Dermis microvascular lymphatic vessel endothelial cell (primary cell): ENCODE data around the gene PRSS53. TPM values are rescaled to one million over a fixed set of nuclear protein-coding genes. Genes with fewer than 3 reads are reported as not detected.
"Not testable (repeated sequence)": the region's sequence is repeated elsewhere in the genome, so short reads cannot be mapped to it uniquely, and the experiment has no call there.

Experiments used
- DNase-seq, 2 donors: peaks; one replicate each; pipeline versions ENCODE4 v3.0.0 to v3.0.0-alpha.2; 2010; ENCODE audit warnings: low read depth in 2 of 2
- total RNA-seq: library from RNA; depleted of rRNA; stranded (reverse); fragments of >200 nt; gene quantifications from 2 replicates; pipeline ENCODE4 v1.2.1, GENCODE V29; 2014

Gene PRSS53
- total RNA-seq, 1 donor from 2014 or later = 0.39 TPM

- DNase-seq = no peak
These were observed 29.7 kb upstream of the PRSS53 start for GRCh38 chr16:31118223-31119155.

- DNase-seq = peak; percentile 92 to 99
These were observed 28.9 kb upstream of the PRSS53 start, which contains the start of gene KAT8 for GRCh38 chr16:31117384-31118222. TSS of gene KAT8 (plus strand) at chr16:31117664. CDS start at chr16:31117682, 18 bp downstream.

DNA sequence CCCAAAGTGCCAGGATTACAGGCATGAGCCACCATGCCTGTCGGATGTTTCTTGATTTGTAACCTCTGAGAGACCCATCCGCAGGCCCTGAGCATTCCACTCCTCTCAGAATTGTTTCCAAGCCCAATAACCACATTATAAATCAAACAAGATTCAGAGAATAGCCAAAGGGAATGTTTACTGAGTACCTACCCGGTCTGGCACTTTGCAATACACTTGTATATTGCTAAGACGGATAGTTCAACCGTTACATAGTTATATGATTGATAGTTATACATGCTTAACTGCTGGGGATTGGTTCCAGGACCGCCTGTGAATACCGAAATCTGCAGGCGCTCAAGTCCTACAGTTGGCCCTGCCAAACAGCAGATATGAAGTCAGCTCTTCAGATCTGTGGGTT lies 25.7 kb upstream of the PRSS53 start:
- DNase-seq = no peak

- no peak for DNase-seq
These were observed 24.7 kb upstream of the PRSS53 start for GRCh38 chr16:31113121-31114120.

- DNase-seq = no peak
These were observed 24.0 kb upstream of the PRSS53 start for GRCh38 chr16:31112711-31113110.

GRCh38 chr16:31111881-31112466 lies 23.2 kb upstream of the PRSS53 start:
- DNase-seq = no peak

DNA sequence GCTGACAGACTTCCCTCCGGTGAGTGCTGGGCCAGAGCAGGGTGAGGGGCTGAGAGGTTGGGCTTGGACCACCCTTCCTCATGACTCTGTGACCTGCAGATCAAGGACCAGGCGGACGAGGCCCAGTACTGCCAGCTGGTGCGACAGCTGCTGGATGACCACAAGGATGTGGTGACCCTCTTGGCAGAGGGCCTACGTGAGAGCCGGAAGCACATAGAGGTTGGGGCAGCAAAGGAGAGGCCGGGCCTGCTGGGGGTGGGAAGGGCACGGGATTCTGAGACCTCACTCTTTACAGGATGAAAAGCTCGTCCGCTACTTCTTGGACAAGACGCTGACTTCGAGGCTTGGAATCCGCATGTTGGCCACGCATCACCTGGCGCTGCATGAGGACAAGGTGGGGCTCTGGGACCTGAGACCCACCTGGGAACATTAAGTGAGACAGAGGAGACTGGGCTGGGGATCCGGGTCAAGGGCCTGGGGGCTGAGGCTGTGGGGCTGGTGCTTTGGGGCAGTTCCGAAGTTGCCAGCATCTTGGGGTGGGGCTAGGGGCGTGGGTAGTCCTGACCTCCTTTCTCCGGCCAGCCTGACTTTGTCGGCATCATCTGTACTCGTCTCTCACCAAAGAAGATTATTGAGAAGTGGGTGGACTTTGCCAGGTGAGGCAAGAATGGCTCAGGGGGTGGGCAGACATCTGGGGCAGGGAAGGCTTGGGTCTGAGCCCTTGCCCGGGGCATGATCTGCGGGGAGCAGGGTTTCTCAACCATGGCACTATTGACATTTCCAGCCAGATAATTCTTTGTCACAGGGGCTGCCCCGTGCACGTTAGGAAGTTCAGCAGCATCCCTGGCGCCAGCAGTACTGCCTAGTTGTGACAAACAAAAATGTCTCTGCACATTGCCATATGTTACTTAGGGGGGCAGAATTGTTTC lies 21.6 kb upstream of the PRSS53 start:
- DNase-seq = no peak

GRCh38 chr16:31109622-31110021 lies 20.9 kb upstream of the PRSS53 start:
- no peak for DNase-seq

DNA sequence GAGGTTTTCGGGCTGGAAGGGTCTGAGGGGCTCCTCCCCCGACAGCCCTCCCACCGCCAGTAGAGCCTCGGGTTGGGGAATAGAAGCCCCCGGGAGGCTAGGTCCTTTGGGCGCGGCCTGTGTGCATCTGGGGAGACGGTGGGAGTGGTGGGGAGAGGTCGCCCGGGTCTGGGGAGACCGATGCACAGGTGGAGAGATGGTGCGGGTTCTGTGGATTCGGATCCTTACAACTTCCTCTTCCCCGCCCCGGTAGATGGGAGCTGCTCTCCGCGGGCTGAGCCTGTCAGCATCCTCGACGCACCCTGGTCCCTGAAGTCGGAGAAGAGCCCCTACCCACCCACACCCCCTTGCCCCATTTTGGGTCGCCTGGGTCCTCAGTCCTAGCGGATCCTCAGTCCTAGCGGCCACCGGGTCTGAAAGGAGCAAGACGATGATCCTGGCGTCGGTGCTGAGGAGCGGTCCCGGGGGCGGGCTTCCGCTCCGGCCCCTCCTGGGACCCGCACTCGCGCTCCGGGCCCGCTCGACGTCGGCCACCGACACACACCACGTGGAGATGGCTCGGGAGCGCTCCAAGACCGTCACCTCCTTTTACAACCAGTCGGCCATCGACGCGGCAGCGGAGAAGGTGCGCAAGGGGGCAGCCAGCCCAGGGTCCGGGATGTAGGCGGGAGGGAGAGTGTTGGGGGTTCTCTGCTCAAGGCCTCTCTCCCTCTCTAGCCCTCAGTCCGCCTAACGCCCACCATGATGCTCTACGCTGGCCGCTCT lies 20.2 kb upstream of the PRSS53 start:
- no peak for DNase-seq

DNA sequence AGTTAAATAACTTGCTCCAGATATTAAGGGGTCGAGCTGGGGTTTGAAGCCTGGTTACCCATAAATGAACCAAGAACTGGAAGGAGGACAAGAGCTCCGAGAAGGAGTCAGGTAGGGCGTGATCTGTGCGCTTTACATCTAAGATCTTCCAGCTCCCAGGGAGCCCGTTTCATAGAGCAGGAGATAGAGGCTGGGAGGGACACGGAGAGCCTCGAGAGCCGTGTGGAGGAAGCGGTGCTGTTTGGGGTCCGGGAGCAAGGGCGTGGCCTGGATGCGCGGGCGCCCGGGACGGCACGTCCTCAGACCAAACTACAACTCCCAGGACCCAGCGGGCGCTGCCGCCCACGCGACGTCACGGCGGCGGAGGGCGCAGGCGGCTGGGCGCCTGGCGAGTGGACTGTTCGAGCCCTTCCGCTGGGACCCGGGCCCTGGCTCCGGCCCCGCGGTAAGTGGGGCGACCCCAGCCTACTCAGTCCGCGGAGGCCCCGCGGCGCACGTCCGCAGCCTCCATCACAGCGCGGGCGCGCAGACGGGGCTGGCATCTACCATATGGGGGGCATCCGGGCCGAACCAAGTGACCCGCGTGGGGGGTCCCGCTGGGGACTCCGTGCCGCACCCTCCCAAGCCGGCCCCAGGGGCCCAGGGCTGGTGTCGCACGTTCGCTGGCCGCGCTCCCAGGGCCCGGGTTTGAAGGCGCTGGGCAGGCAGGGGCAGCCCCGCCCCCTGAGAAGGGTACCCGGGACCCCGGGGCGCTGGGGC lies 19.5 kb upstream of the PRSS53 start, which contains the start of gene BCKDK:
BCKDK (plus strand) TSS at position 352 of the 759 bp plus-strand sequence. CDS start 838 bp downstream, outside the sequence.
- peak; percentile 27 to 70 for DNase-seq

DNA sequence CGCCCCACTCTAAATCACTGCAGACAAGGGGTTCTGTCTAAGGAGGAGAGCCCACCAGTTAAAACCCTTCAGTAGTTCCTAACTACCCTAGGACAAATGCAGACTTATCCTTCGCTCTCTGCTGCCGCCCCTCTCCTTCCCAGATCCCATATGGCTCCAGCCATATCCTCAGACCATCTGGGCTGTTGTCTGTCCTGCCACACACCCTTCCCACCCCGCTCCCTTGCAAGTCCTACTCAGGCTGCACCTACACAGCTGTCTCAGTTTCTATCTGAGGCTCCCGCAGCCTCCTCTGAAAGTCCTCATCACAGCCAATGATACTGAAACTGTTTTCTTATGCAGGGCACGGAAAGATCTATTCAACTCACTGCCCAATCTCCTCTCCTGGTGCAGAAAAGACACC lies 18.7 kb upstream of the PRSS53 start:
- DNase-seq = no peak

GRCh38 chr16:31106509-31107464 lies 18.0 kb upstream of the PRSS53 start:
- DNase-seq = no peak

GRCh38 chr16:31105677-31106213 lies 17.0 kb upstream of the PRSS53 start:
- peak; percentile 18 to 50 for DNase-seq

- DNase-seq = not testable (repeated sequence)
These were observed 12.3 kb upstream of the PRSS53 start for GRCh38 chr16:31100876-31101641.

GRCh38 chr16:31099860-31100638 lies 11.3 kb upstream of the PRSS53 start:
- peak in 1 of 2 donors; percentile 36 for DNase-seq
